DMS 273 (cell line): ENCODE data around the gene PREB.

Experiments
- DNase-seq: peaks from one replicate; lab custom pipeline; 2025; ENCODE audit not compliant: unreplicated experiment; lab: John Stamatoyannopoulos, UW

PREB gene

GRCh38 chr2:27152796-27153464, 18.5 kb upstream of the PREB start:
- no peak for DNase-seq

GRCh38 chr2:27152102-27152795, 17.8 kb upstream of the PREB start:
- no peak for DNase-seq

GRCh38 chr2:27150639-27151230, 16.3 kb upstream of the PREB start:
- DNase-seq: no peak

- DNase-seq: no peak
Observed at GRCh38 chr2:27149570-27150405, 15.4 kb upstream of the PREB start.

- no peak for DNase-seq
Observed at GRCh38 chr2:27148801-27149439, 14.5 kb upstream of the PREB start, which contains the start of gene TCF23. TSS of gene TCF23 (plus strand) at chr2:27149004. CDS start at chr2:27149134, 130 bp downstream.

GRCh38 chr2:27147935-27148334, 13.5 kb upstream of the PREB start:
- DNase-seq: no peak

GRCh38 chr2:27145682-27146081, 11.2 kb upstream of the PREB start:
- no peak for DNase-seq

- no peak for DNase-seq
Observed at GRCh38 chr2:27143285-27143684, 8.8 kb upstream of the PREB start.

GRCh38 chr2:27139310-27139709, 4.9 kb upstream of the PREB start, which contains the start of gene PRR30:
TSS of gene PRR30 (minus strand) at chr2:27139410. CDS start at chr2:27138329, 1,081 bp downstream.
- DNase-seq: no peak

GRCh38 chr2:27138111-27138510, 3.7 kb upstream of the PREB start:
- DNase-seq: no peak

GRCh38 chr2:27137322-27137935, 3.0 kb upstream of the PREB start:
- DNase-seq: no peak

GRCh38 chr2:27136751-27137150, 2.3 kb upstream of the PREB start:
- no peak for DNase-seq

GRCh38 chr2:27135478-27135955, 1.1 kb upstream of the PREB start:
- no peak for DNase-seq

- DNase-seq: no peak
Observed at GRCh38 chr2:27134781-27135477, 493 bp upstream of the PREB start.

GRCh38 chr2:27133195-27133875, 1.1 kb downstream of the PREB start:
- peak; percentile 51 for DNase-seq

- DNase-seq: no peak
Observed at GRCh38 chr2:27131429-27131828, 3.0 kb downstream of the PREB start.

- no peak for DNase-seq
Observed at GRCh38 chr2:27130396-27130795, 4.0 kb downstream of the PREB start.

- no peak for DNase-seq
Observed at GRCh38 chr2:27128668-27129571, 5.5 kb downstream of the PREB start.
